ENCODE measurements around the gene RHBG. TPM values are rescaled to one million over a fixed set of nuclear protein-coding genes. Genes with fewer than 3 reads are reported as not detected.

RHBG gene
- polyA plus RNA-seq, 1 experiment: not detected

DNA sequence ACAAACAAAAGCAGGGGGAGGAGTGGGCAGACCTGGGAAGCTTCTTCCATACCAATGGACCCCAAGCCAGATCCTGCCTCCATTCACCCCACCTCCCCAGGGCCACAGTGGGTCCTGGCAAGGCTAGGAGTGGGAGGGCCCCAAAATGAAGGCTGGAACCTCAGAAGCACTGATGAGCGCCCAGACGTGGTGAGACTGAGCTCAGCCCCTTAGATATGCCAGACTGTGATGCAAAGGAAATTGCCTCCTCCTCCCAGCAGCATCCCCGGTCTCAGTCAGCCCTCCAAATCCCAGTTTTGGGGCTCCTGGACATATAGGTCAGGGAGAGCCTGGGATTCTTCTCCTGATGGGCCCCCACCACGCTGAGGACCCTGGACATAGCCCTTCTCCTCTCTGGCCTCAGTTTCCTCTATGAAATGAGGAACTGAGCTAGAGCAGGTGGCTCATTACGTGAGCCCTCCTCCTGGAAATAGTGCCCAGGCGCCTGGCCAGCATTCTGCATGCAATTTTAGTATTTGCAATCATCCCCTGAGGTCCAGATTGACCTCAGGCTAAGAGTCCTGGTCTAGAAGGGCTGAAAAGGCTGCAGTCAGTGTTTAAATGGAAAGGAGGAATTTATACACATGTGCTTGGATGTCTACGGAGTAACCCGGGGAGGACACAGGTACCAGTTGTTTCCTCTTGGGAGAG is 33.5 kb downstream of the RHBG start:
- CTCF ChIA-PET: interaction anchor here (2.1 to 2.2 kb wide), 2 partner anchors 17 to 43 kb away, joined by 5 to 11 read pairs; no protein-coding TSS in a partner anchor
- POLR2A ChIA-PET: no interaction called here
- peaks cover 70% of the 10 kb centered on the region for H3K27me3 ChIP-seq (ENCODE audit: control insufficient read depth, insufficient read depth, low read length)

DNA sequence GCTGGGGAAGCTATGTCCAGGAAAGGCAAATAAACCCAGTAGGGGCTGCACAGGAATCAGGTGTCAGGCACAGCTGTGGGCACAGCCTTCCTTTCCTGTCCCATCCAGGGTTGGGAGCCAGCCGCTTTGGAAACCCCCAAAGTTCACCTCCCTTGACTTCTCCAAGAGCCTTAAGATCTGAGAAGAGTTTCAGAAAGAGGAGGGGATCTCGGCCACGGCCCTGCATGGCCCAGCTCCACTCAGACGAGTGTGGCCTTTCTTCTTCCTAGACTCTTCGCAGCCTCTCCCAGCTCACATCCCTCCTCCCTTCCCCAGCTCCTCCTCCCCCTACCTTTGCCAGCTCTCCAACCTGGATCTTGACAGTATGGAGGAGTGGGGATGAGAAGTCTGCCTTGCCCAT is 36.7 kb downstream of the RHBG start:
- POLR2A ChIA-PET: interaction anchor here (0.5 to 0.6 kb wide), 2 partner anchors 36 to 303 kb away, joined by 3 to 4 read pairs; no protein-coding TSS in a partner anchor
- no peak for TF ChIP-seq CTCF (IDR thresholded peaks at IDR 0.05; ENCODE audit: low read depth, low read length)
- Histone ChIP-seq H3K9me3 (ENCODE audit: control insufficient read depth, insufficient read depth, low read length) (no peaks in the 10 kb centered on the region; the same call in 1 of the 2 replicates), H3K27me3 (ENCODE audit: control insufficient read depth, insufficient read depth, low read length) (peaks cover 80% of the 10 kb centered on the region), H3K4me3 (ENCODE audit: low read depth, low read length) (no peak overlapping the region), H3K27ac (ENCODE audit: low read depth, low read length) (no peak overlapping the region)
- DNase-seq (ENCODE audit: low read depth, low spot score): no peak
- CTCF ChIA-PET: interaction anchor here (1.6 kb wide), 1 partner anchor 20 kb away, joined by 6 read pairs; no protein-coding TSS in a partner anchor

More for the DNA sequence above, 33.5 kb downstream of the RHBG start:
- no peak for DNase-seq (ENCODE audit: low read depth, low spot score)
- TF ChIP-seq CTCF (IDR thresholded peaks at IDR 0.05; ENCODE audit: low read depth, low read length): no peak
- H3K27ac ChIP-seq (ENCODE audit: low read depth, low read length): no peak overlapping the region
- no peaks in the 10 kb centered on the region for H3K9me3 ChIP-seq (ENCODE audit: control insufficient read depth, insufficient read depth, low read length)
- no peak overlapping the region for H3K4me3 ChIP-seq (ENCODE audit: low read depth, low read length)

- TF ChIP-seq CTCF (IDR thresholded peaks at IDR 0.05; ENCODE audit: low read depth, low read length): no peak
- POLR2A ChIA-PET: no interaction called here
- H3K27me3 ChIP-seq (ENCODE audit: control insufficient read depth, insufficient read depth, low read length): peaks cover 78% of the 10 kb centered on the region
Observed at GRCh38 chr1:156406251-156406650, 37.2 kb downstream of the RHBG start.

GRCh38 chr1:156407344-156407743 is 38.3 kb downstream of the RHBG start:
- no peak overlapping the region for H3K4me3 ChIP-seq (ENCODE audit: low read depth, low read length)
- H3K9me3 ChIP-seq (ENCODE audit: control insufficient read depth, insufficient read depth, low read length): no peaks in the 10 kb centered on the region; the same call in 1 of the 2 replicates
- no peak for DNase-seq (ENCODE audit: low read depth, low spot score)
- CTCF ChIA-PET: interaction anchor here (0.6 kb wide), 1 partner anchor 50 kb away, joined by 3 read pairs; no protein-coding TSS in a partner anchor
- peaks cover 70% of the 10 kb centered on the region for H3K27me3 ChIP-seq (ENCODE audit: control insufficient read depth, insufficient read depth, low read length)
- POLR2A ChIA-PET: no interaction called here
- TF ChIP-seq CTCF (IDR thresholded peaks at IDR 0.05; ENCODE audit: low read depth, low read length): no peak
- H3K27ac ChIP-seq (ENCODE audit: low read depth, low read length): no peak overlapping the region

More at GRCh38 chr1:156406251-156406650, 37.2 kb downstream of the RHBG start:
- no peak for DNase-seq (ENCODE audit: low read depth, low spot score)
- no peaks in the 10 kb centered on the region; the same call in 1 of the 2 replicates for H3K9me3 ChIP-seq (ENCODE audit: control insufficient read depth, insufficient read depth, low read length)
- no peak overlapping the region for H3K4me3 ChIP-seq (ENCODE audit: low read depth, low read length)
- H3K27ac ChIP-seq (ENCODE audit: low read depth, low read length): no peak overlapping the region
- CTCF ChIA-PET: no interaction called here

GRCh38 chr1:156407760-156408159 is 38.7 kb downstream of the RHBG start:
- H3K27ac ChIP-seq (ENCODE audit: low read depth, low read length): no peak overlapping the region
- DNase-seq (ENCODE audit: low read depth, low spot score): no peak
- no peaks in the 10 kb centered on the region; the same call in 1 of the 2 replicates for H3K9me3 ChIP-seq (ENCODE audit: control insufficient read depth, insufficient read depth, low read length)
- ChIA-PET CTCF (interaction anchor here (0.6 kb wide), 1 partner anchor 49 kb away, joined by 3 read pairs; no protein-coding TSS in a partner anchor), POLR2A (no interaction called here)
- no peak for TF ChIP-seq CTCF (IDR thresholded peaks at IDR 0.05; ENCODE audit: low read depth, low read length)
- H3K4me3 ChIP-seq (ENCODE audit: low read depth, low read length): no peak overlapping the region
- H3K27me3 ChIP-seq (ENCODE audit: control insufficient read depth, insufficient read depth, low read length): peaks cover 70% of the 10 kb centered on the region

Data from AG04450 (cell line).